Glutamatergic neuron (in vitro differentiated cells): ENCODE results near the gene PON1. TPM values are rescaled to one million over a fixed set of nuclear protein-coding genes. Genes with fewer than 3 reads are reported as not detected.

ENCODE experiments used
- DNase-seq: peaks from one replicate; pipeline ENCODE4 v3.0.0; 2022
- H3K27ac Mint-ChIP-seq: one replicate; pipeline ENCODE4 v1.8.0; 2020; ENCODE audit warnings: mild to moderate bottlenecking, mixed read lengths, inconsistent platforms; ENCODE audit not compliant: unreplicated experiment
- H3K27me3 Mint-ChIP-seq: one replicate; pipeline ENCODE4 v1.8.0; 2020; ENCODE audit warnings: mild to moderate bottlenecking, moderate library complexity, mixed read lengths, inconsistent platforms; ENCODE audit not compliant: unreplicated experiment
- H3K36me3 Mint-ChIP-seq: one replicate; pipeline ENCODE4 v1.8.0; 2020; ENCODE audit warnings: mild to moderate bottlenecking, mixed read lengths, inconsistent platforms; ENCODE audit not compliant: unreplicated experiment
- H3K4me1 Mint-ChIP-seq: one replicate; pipeline ENCODE4 v1.8.0; 2020; ENCODE audit warnings: mild to moderate bottlenecking, low read depth, mixed read lengths, inconsistent platforms; ENCODE audit not compliant: unreplicated experiment
- H3K4me3 Mint-ChIP-seq: one replicate; pipeline ENCODE4 v1.8.0; 2020; ENCODE audit warnings: mild to moderate bottlenecking, mixed read lengths, inconsistent platforms; ENCODE audit not compliant: unreplicated experiment
- H3K9me3 Mint-ChIP-seq: one replicate; pipeline ENCODE4 v1.8.0; 2020; ENCODE audit warnings: mild to moderate bottlenecking, moderate library complexity, mixed read lengths, inconsistent platforms; ENCODE audit not compliant: unreplicated experiment
- total RNA-seq: library from RNA; stranded (reverse); fragmentation: NEBNext Ultra II Directional; extraction: Animal tissue kit (Norgen Biotek cat#: 25700); gene quantifications from one replicate; pipeline ENCODE4 v1.2.1, GENCODE V29; 2021; ENCODE audit not compliant: unreplicated experiment
- TF ChIP-seq, protein P1 (sequence below): fragments of 200-600 bp; sonication (generic); IDR thresholded peaks from one replicate; pipeline ENCODE4 v1.5.0; 2021; ENCODE audit not compliant: partially characterized antibody, unreplicated experiment

PON1 gene
- total RNA-seq, 1 donor from 2014 or later, result 1.1 TPM

GRCh38 chr7:95267754-95268153, 56.6 kb downstream of the PON1 start:
- no peak for DNase-seq
- H3K4me1 Mint-ChIP-seq, result peaks cover 10% of the 10 kb centered on the region
- H3K9me3 Mint-ChIP-seq, result no peaks in the 10 kb centered on the region
- H3K27me3 Mint-ChIP-seq, result no peaks in the 10 kb centered on the region
- no peaks in the 10 kb centered on the region for H3K36me3 Mint-ChIP-seq
- H3K4me3 Mint-ChIP-seq, result no peak overlapping the region
- no peak overlapping the region for H3K27ac Mint-ChIP-seq
- TF ChIP-seq, protein P1, sequence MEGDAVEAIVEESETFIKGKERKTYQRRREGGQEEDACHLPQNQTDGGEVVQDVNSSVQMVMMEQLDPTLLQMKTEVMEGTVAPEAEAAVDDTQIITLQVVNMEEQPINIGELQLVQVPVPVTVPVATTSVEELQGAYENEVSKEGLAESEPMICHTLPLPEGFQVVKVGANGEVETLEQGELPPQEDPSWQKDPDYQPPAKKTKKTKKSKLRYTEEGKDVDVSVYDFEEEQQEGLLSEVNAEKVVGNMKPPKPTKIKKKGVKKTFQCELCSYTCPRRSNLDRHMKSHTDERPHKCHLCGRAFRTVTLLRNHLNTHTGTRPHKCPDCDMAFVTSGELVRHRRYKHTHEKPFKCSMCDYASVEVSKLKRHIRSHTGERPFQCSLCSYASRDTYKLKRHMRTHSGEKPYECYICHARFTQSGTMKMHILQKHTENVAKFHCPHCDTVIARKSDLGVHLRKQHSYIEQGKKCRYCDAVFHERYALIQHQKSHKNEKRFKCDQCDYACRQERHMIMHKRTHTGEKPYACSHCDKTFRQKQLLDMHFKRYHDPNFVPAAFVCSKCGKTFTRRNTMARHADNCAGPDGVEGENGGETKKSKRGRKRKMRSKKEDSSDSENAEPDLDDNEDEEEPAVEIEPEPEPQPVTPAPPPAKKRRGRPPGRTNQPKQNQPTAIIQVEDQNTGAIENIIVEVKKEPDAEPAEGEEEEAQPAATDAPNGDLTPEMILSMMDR, result no peak

GRCh38 chr7:95265634-95266033, 58.7 kb downstream of the PON1 start:
- H3K9me3 Mint-ChIP-seq, result no peaks in the 10 kb centered on the region
- peaks cover 8% of the 10 kb centered on the region for H3K4me1 Mint-ChIP-seq
- no peak overlapping the region for H3K27ac Mint-ChIP-seq
- no peaks in the 10 kb centered on the region for H3K27me3 Mint-ChIP-seq
- TF ChIP-seq, protein P1, result no peak
- no peak for DNase-seq
- H3K36me3 Mint-ChIP-seq, result no peaks in the 10 kb centered on the region
- no peak overlapping the region for H3K4me3 Mint-ChIP-seq

DNA sequence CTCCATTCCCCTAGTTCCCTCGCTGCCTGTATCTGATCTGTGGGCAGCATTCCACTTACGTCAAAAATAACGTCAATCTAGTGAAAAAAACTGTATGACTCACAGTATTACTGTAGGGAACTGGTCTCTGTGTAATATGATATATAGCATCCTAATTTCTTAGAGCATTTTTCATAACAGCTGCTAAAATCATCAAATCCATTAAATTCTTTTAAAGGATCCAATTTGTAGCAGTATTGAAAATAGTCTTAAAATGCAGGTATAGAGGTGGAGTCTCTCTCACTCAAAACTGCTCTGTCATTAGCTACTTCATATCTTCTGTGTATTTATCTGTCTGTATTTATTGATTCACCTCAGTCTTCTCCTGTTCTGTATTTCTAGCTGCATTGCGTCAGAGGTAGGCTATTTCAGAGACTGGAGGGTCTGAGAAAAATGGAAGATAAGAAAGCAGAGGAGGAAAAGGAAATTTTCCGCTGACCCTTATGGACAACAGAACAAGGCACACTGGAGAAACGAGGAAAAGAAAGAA, 59.9 kb downstream of the PON1 start:
- Mint-ChIP-seq H3K27ac (no peak overlapping the region), H3K27me3 (no peaks in the 10 kb centered on the region)
- DNase-seq, result no peak

GRCh38 chr7:95263785-95264362, 60.5 kb downstream of the PON1 start:
- Mint-ChIP-seq H3K27me3 (peaks cover 2% of the 10 kb centered on the region), H3K4me1 (peaks cover 10% of the 10 kb centered on the region), H3K4me3 (no peak overlapping the region), H3K36me3 (no peaks in the 10 kb centered on the region), H3K27ac (no peak overlapping the region), H3K9me3 (no peaks in the 10 kb centered on the region)
- DNase-seq, result no peak
- TF ChIP-seq, protein P1, result no peak

More for the DNA sequence above, 59.9 kb downstream of the PON1 start:
- Mint-ChIP-seq H3K4me3 (no peak overlapping the region), H3K4me1 (peaks cover 10% of the 10 kb centered on the region), H3K36me3 (no peaks in the 10 kb centered on the region), H3K9me3 (no peaks in the 10 kb centered on the region)
- TF ChIP-seq, protein P1, result no peak

DNA sequence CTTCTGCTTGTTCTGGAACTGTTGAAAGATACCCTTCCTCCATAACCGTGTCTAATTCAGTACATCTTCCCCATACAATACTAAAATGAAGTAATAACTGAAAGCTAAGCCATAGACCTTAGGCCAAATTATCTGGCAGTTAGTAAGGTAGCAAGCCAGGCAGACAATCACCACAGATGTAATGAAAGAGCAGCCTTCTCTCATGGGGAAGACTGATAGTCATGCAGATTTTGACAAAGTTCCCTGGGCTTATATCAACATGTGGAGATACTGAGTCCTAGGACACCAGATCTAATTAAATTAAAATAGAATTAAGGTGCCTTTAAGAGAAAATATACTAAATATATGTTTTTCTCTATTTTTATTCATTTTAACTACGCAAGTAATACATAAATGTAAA, 61.5 kb downstream of the PON1 start:
- DNase-seq, result no peak
- Mint-ChIP-seq H3K27ac (no peak overlapping the region), H3K36me3 (no peaks in the 10 kb centered on the region), H3K27me3 (peaks cover 2% of the 10 kb centered on the region), H3K4me3 (no peak overlapping the region), H3K4me1 (peaks cover 10% of the 10 kb centered on the region), H3K9me3 (no peaks in the 10 kb centered on the region)
- TF ChIP-seq, protein P1, result no peak
